ENCODE data around the gene BEX2.
A peak's percentile ranks its signal among the peaks of the same experiment; 100 is the strongest.
"Not testable (repeated sequence)": the region's sequence is repeated elsewhere in the genome, so short reads cannot be mapped to it uniquely, and the experiment has no call there.

BEX2 gene

GRCh38 chrX:103310555-103311398 lies at the start of gene BEX2:
BEX2 (minus strand) TSS chrX:103310990; CDS start chrX:103309976, 1,014 bp downstream.
- peak; percentile 76 for DNase-seq

- DNase-seq: peak; percentile 85
Measured at GRCh38 chrX:103360092-103360491, 49.3 kb upstream of the BEX2 start.

GRCh38 chrX:103359605-103360004 lies 48.8 kb upstream of the BEX2 start:
- not testable (repeated sequence) for DNase-seq

- DNase-seq: no peak
Measured at GRCh38 chrX:103357871-103358270, 47.1 kb upstream of the BEX2 start.

GRCh38 chrX:103356858-103357257 lies 46.1 kb upstream of the BEX2 start:
- peak; percentile 22 for DNase-seq

GRCh38 chrX:103356130-103356798 lies 45.5 kb upstream of the BEX2 start, which contains the start of gene TCEAL9:
TCEAL9 (plus strand) TSS chrX:103356506; CDS start chrX:103357685, 1,179 bp downstream.
- DNase-seq: peak; percentile 74

- no peak for DNase-seq
Measured at GRCh38 chrX:103347682-103348397, 37.0 kb upstream of the BEX2 start.

GRCh38 chrX:103344606-103345005 lies 33.8 kb upstream of the BEX2 start:
- DNase-seq: no peak

- peak; percentile 68 for DNase-seq
Measured at GRCh38 chrX:103343105-103343504, 32.3 kb upstream of the BEX2 start.

- no peak for DNase-seq
Measured at GRCh38 chrX:103338663-103339062, 27.9 kb upstream of the BEX2 start.

- DNase-seq: no peak
Measured at GRCh38 chrX:103330681-103331288, 20.0 kb upstream of the BEX2 start.

GRCh38 chrX:103329991-103330390 lies 19.2 kb upstream of the BEX2 start, which contains the start of gene TCEAL7:
TCEAL7 (plus strand) TSS chrX:103330239; CDS start chrX:103331404, 1,165 bp downstream.
- DNase-seq: no peak

GRCh38 chrX:103311399-103311780 lies 600 bp upstream of the BEX2 start:
- no peak for DNase-seq

- DNase-seq: peak; percentile 4
Measured at GRCh38 chrX:103309860-103310554, 783 bp downstream of the BEX2 start.

- DNase-seq: not testable (repeated sequence)
Measured at GRCh38 chrX:103305666-103306065, 5.1 kb downstream of the BEX2 start.

- no peak for DNase-seq
Measured at GRCh38 chrX:103304705-103305104, 6.1 kb downstream of the BEX2 start.

- DNase-seq: no peak
Measured at GRCh38 chrX:103293118-103293517, 17.7 kb downstream of the BEX2 start.

GRCh38 chrX:103279624-103280023 lies 31.2 kb downstream of the BEX2 start:
- no peak for DNase-seq

- peak; percentile 13 for DNase-seq
Measured at GRCh38 chrX:103276581-103277002, 34.2 kb downstream of the BEX2 start, which contains the start of gene TCEAL5. TCEAL5 (minus strand) TSS chrX:103276750; CDS start chrX:103274563, 2,187 bp downstream.

GRCh38 chrX:103275947-103276567 lies 34.7 kb downstream of the BEX2 start:
- no peak for DNase-seq

GRCh38 chrX:103274284-103274683 lies 36.5 kb downstream of the BEX2 start:
- no peak for DNase-seq

All from hematopoietic multipotent progenitor cell treated with erythropoietin and hydrocortisone succinate and interleukin-3 and kit ligand, for 4 days (in vitro differentiated cells).